Prostate gland (tissue), 2 donors: ENCODE data around the gene RABL3.

Source experiments
- POLR2A ChIP-seq: fragments of 450-650 bp; IDR thresholded peaks from one replicate; pipeline ENCODE4 v1.6.1; 2016; ENCODE audit warnings: antibody characterized with exemption, mild to moderate bottlenecking
- POLR2AphosphoS5 ChIP-seq: sonication (generic); formaldehyde crosslinking; IDR thresholded peaks from one replicate; pipeline ENCODE4 v1.6.1; 2017; ENCODE audit warnings: antibody characterized with exemption
- TF ChIP-seq, protein P1 (sequence below), 4 experiments: fragments of 200-600 bp in 2 of 4; fragments of 450-650 bp in 2 of 4; sonication (generic) in 2 of 4; IDR thresholded peaks; 1 replicate in 3 of 4; 2 replicates in 1 of 4; pipeline ENCODE4 v1.5.1; 2016 to 2019; ENCODE audit warnings: antibody characterized with exemption in 4 of 4, mild to moderate bottlenecking in 2 of 4, moderate library complexity in 2 of 4

DNA sequence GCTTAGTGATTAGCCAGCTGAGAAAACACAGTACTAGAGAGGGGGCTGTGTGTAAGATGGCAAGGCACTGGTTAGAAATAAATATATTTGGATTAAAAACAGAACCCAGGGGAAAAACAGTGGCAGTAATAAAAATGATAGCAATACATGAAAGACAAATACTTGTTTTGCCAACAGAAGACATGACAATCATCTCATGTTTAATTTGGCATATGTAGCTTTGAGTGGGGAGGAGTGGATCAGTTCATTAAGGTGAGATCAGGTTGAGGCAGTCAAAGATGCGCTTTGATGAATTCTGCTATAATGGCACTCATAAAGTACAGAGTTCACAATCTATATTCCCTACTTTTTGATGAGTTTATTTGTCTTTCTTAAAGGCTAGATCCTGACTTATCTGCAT, 56.9 kb downstream of the RABL3 start:
- no peak for TF ChIP-seq POLR2A
- TF ChIP-seq, protein P1, sequence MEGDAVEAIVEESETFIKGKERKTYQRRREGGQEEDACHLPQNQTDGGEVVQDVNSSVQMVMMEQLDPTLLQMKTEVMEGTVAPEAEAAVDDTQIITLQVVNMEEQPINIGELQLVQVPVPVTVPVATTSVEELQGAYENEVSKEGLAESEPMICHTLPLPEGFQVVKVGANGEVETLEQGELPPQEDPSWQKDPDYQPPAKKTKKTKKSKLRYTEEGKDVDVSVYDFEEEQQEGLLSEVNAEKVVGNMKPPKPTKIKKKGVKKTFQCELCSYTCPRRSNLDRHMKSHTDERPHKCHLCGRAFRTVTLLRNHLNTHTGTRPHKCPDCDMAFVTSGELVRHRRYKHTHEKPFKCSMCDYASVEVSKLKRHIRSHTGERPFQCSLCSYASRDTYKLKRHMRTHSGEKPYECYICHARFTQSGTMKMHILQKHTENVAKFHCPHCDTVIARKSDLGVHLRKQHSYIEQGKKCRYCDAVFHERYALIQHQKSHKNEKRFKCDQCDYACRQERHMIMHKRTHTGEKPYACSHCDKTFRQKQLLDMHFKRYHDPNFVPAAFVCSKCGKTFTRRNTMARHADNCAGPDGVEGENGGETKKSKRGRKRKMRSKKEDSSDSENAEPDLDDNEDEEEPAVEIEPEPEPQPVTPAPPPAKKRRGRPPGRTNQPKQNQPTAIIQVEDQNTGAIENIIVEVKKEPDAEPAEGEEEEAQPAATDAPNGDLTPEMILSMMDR (IDR thresholded peaks at IDR 0.05) = no peak
- TF ChIP-seq POLR2AphosphoS5 = peak; percentile 27
